Measurements from ENCODE around the gene NLE1.

GRCh38 chr17:35084987-35085386, 57.1 kb downstream of the NLE1 start:
- TF ChIP-seq CTCF (conservative IDR thresholded peaks at IDR 0.05; ENCODE audit: low read length) (no peak), EZH2phosphoT487 (IDR thresholded peaks at IDR 0.05; ENCODE audit: borderline replicate concordance) (no peak)

Data from Loucy (cell line).